ENCODE measurements around the gene KCNV2. TPM values are rescaled to one million over a fixed set of nuclear protein-coding genes. Genes with fewer than 3 reads are reported as not detected.
"Not testable (repeated sequence)": the region's sequence is repeated elsewhere in the genome, so short reads cannot be mapped to it uniquely, and the experiment has no call there.

The KCNV2 gene
- total and polyA plus RNA-seq, 5 donors from 2014 or later: not detected

DNA sequence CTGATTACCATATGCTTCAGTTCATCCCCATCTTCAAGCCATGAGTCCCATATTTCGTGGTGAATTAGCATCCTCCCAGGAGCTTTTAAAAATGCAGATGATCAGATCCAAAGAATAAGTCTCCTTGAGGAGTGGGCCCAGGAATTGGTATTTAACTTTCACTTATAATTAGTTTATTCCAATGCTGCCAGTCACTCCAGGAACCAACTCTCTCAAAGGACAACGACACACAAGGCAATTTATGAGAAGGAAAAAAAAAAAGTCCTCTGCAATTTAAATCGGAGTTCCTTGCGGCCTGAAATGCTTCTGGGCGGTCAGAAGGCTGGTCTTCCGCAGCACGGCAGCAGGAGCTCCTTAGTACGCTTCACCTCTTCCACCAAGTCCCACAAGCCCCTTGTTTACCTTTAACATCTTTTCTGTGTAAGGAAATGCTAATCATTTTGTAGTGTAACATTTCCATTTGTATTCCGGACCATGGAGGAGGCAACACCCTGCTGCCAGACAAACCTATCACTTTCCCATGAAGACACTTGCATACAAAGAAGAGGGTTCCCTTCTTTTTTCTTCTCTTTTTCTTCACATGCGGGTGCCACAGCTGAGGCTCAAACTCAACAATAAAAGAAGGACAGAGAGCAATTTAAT, 16.3 kb upstream of the KCNV2 start:
- H3K36me3 Mint-ChIP-seq: no peaks in the 10 kb centered on the region
- DNase-seq (no peak), ATAC-seq (ENCODE audit: low read depth in 2 of 2) (no peak)
- H3K36me3 ChIP-seq (ENCODE audit: control insufficient read depth, insufficient read depth, low read length): no peaks in the 10 kb centered on the region
- H3K4me1 Mint-ChIP-seq: no peaks in the 10 kb centered on the region
- H3K27me3 ChIP-seq (ENCODE audit: control insufficient read depth, insufficient read depth, low read length): no peaks in the 10 kb centered on the region
- H3K27ac ChIP-seq (ENCODE audit: insufficient read depth, low read length, poor library complexity, severe bottlenecking): no peak overlapping the region
- H3K27ac Mint-ChIP-seq: no peak overlapping the region
- H3K4me3 Mint-ChIP-seq: no peak overlapping the region
- H3K9me3 Mint-ChIP-seq: no peaks in the 10 kb centered on the region
- H3K9me3 ChIP-seq (ENCODE audit: control insufficient read depth in 2 of 2, low read length in 2 of 2): no peaks in the 10 kb centered on the region
- no peak overlapping the region for H3K4me3 ChIP-seq (ENCODE audit: low read depth, low read length)
- H3K4me1 ChIP-seq (ENCODE audit: control insufficient read depth, insufficient read depth, low read length, poor library complexity, severe bottlenecking): no peaks in the 10 kb centered on the region
- no peaks in the 10 kb centered on the region for H3K27me3 Mint-ChIP-seq

DNA sequence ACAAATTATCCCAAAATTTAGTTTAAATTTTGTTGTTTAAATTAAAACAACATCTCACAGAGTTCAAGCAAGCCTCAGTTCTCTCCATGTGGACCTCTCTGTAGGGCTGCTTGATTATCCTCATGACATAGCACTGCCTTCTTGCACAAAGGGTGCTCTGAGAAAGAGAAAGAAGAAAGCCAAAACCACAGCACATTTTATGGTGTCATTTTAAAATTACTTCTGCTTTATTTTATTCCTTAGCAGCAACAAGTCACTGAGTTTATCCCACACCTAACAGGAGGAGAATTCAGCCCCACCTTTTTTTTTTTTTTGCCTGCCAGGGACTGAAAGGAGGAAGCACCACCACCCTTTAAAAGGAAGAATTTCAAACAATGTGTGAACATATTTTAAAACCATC, 12.8 kb upstream of the KCNV2 start:
- DNase-seq (no peak), ATAC-seq (ENCODE audit: low read depth in 2 of 2) (no peak)
- no peak overlapping the region for H3K4me3 Mint-ChIP-seq
- H3K27ac ChIP-seq (ENCODE audit: insufficient read depth, low read length, poor library complexity, severe bottlenecking): no peak overlapping the region
- H3K27ac Mint-ChIP-seq: no peak overlapping the region
- no peaks in the 10 kb centered on the region for H3K27me3 Mint-ChIP-seq
- H3K4me1 Mint-ChIP-seq: no peaks in the 10 kb centered on the region
- H3K36me3 ChIP-seq (ENCODE audit: control insufficient read depth, insufficient read depth, low read length): no peaks in the 10 kb centered on the region
- H3K4me3 ChIP-seq (ENCODE audit: low read depth, low read length): no peak overlapping the region
- H3K4me1 ChIP-seq (ENCODE audit: control insufficient read depth, insufficient read depth, low read length, poor library complexity, severe bottlenecking): no peaks in the 10 kb centered on the region
- no peaks in the 10 kb centered on the region for H3K27me3 ChIP-seq (ENCODE audit: control insufficient read depth, insufficient read depth, low read length)
- H3K36me3 Mint-ChIP-seq: no peaks in the 10 kb centered on the region
- no peaks in the 10 kb centered on the region for H3K9me3 ChIP-seq (ENCODE audit: control insufficient read depth in 2 of 2, low read length in 2 of 2)
- H3K9me3 Mint-ChIP-seq: peaks cover 0 to 7% (median 0%) of the 10 kb centered on the region in 7 donors

DNA sequence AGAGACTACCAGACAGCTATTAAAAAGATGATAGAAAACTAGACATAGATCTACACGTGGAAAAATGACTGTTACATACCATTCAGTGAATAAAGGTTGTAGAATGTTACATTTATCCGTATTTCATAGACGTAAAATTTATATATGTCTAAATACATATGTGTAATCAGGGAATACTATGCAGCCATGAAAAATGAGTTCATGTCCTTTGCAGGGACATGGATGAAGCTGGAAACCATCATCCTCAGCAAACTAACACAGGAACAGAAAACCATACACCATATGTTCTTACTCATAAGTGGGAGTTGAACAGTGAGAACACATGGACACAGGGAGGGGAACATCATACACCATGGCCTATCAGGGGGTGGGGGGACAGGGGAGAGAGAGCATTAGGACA, 10.1 kb upstream of the KCNV2 start:
- not testable (repeated sequence) for H3K4me1 ChIP-seq (ENCODE audit: control insufficient read depth, insufficient read depth, low read length, poor library complexity, severe bottlenecking); H3K9me3 ChIP-seq (ENCODE audit: control insufficient read depth in 2 of 2, low read length in 2 of 2); H3K27ac ChIP-seq (ENCODE audit: insufficient read depth, low read length, poor library complexity, severe bottlenecking); DNase-seq; H3K4me3 ChIP-seq (ENCODE audit: low read depth, low read length); H3K9me3 Mint-ChIP-seq; H3K27me3 Mint-ChIP-seq; H3K27ac Mint-ChIP-seq; H3K4me1 Mint-ChIP-seq; ATAC-seq (ENCODE audit: low read depth in 2 of 2); H3K27me3 ChIP-seq (ENCODE audit: control insufficient read depth, insufficient read depth, low read length); H3K36me3 ChIP-seq (ENCODE audit: control insufficient read depth, insufficient read depth, low read length); H3K36me3 Mint-ChIP-seq; H3K4me3 Mint-ChIP-seq

DNA sequence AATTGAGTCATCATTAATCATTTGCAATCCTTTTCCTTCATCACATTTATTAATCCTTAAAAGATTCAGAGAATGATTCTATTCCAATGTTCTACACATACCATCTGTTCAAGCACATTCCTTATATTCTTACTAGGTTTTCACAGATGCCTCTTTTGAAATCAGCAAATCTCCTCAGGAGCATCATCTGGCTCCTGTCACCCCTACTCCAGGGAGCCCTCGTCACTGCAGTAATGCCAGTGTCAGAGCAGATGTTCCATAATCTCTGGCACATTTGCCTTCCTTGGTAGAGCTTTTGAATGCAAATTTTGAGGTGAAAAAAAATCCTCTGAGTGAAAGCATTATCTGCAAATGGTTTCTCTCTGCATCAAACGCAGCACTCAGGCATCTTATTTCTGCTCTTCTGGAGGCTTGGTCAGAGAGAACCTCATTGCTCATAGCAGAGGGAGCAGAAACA, 7.6 kb upstream of the KCNV2 start:
- no peak overlapping the region for H3K27ac Mint-ChIP-seq

DNA sequence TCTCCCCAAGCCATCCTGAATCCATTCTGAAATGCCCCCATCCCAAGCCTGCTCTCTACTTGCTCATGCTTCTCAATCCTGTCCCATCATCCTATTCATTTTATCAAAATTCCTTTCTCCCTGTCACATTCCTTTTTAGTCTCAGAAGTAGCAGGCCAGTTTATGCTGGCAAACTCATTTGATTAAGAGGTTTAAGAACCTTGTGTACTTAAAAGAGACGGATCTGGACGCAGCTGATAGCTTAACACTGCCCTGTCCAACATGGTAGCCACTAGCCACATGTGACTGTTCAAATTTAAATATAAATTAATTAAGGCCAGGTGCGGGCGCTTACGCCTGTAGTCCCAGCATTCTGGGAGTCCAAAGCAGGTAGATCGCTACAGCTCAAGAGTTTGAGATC, 5.6 kb upstream of the KCNV2 start:
- no peaks in the 10 kb centered on the region for H3K4me1 Mint-ChIP-seq
- no peak for DNase-seq
- Histone ChIP-seq H3K27ac (ENCODE audit: insufficient read depth, low read length, poor library complexity, severe bottlenecking) (no peak overlapping the region), H3K9me3 (ENCODE audit: control insufficient read depth in 2 of 2, low read length in 2 of 2) (no peaks in the 10 kb centered on the region), H3K27me3 (ENCODE audit: control insufficient read depth, insufficient read depth, low read length) (no peaks in the 10 kb centered on the region), H3K4me3 (ENCODE audit: low read depth, low read length) (no peak overlapping the region), H3K36me3 (ENCODE audit: control insufficient read depth, insufficient read depth, low read length) (no peaks in the 10 kb centered on the region), H3K4me1 (ENCODE audit: control insufficient read depth, insufficient read depth, low read length, poor library complexity, severe bottlenecking) (no peaks in the 10 kb centered on the region)
- H3K27ac Mint-ChIP-seq: no peak overlapping the region
- H3K4me3 Mint-ChIP-seq: no peak overlapping the region
- no peaks in the 10 kb centered on the region for H3K36me3 Mint-ChIP-seq
- H3K9me3 Mint-ChIP-seq: peaks cover 0 to 7% (median 3%) of the 10 kb centered on the region in 7 donors
- ATAC-seq (ENCODE audit: low read depth in 2 of 2): no peak
- no peaks in the 10 kb centered on the region for H3K27me3 Mint-ChIP-seq

More for the DNA sequence above, 7.6 kb upstream of the KCNV2 start:
- DNase-seq (no peak), ATAC-seq (ENCODE audit: low read depth in 2 of 2) (no peak)
- Mint-ChIP-seq H3K4me3 (no peak overlapping the region), H3K27me3 (no peaks in the 10 kb centered on the region), H3K36me3 (no peaks in the 10 kb centered on the region), H3K9me3 (peaks cover 0 to 7% (median 3%) of the 10 kb centered on the region in 7 donors), H3K4me1 (no peaks in the 10 kb centered on the region)
- Histone ChIP-seq H3K9me3 (ENCODE audit: control insufficient read depth in 2 of 2, low read length in 2 of 2) (no peaks in the 10 kb centered on the region), H3K27me3 (ENCODE audit: control insufficient read depth, insufficient read depth, low read length) (no peaks in the 10 kb centered on the region), H3K4me1 (ENCODE audit: control insufficient read depth, insufficient read depth, low read length, poor library complexity, severe bottlenecking) (no peaks in the 10 kb centered on the region), H3K27ac (ENCODE audit: insufficient read depth, low read length, poor library complexity, severe bottlenecking) (no peak overlapping the region), H3K36me3 (ENCODE audit: control insufficient read depth, insufficient read depth, low read length) (no peaks in the 10 kb centered on the region), H3K4me3 (ENCODE audit: low read depth, low read length) (no peak overlapping the region)

DNA sequence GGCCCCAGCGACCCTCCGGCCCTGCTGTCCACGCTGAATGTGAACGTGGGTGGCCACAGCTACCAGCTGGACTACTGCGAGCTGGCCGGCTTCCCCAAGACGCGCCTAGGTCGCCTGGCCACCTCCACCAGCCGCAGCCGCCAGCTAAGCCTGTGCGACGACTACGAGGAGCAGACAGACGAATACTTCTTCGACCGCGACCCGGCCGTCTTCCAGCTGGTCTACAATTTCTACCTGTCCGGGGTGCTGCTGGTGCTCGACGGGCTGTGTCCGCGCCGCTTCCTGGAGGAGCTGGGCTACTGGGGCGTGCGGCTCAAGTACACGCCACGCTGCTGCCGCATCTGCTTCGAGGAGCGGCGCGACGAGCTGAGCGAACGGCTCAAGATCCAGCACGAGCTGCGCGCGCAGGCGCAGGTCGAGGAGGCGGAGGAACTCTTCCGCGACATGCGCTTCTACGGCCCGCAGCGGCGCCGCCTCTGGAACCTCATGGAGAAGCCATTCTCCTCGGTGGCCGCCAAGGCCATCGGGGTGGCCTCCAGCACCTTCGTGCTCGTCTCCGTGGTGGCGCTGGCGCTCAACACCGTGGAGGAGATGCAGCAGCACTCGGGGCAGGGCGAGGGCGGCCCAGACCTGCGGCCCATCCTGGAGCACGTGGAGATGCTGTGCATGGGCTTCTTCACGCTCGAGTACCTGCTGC, 839 bp downstream of the KCNV2 start:
- Histone ChIP-seq H3K27me3 (ENCODE audit: control insufficient read depth, insufficient read depth, low read length) (no peaks in the 10 kb centered on the region), H3K4me1 (ENCODE audit: control insufficient read depth, insufficient read depth, low read length, poor library complexity, severe bottlenecking) (no peaks in the 10 kb centered on the region), H3K9me3 (ENCODE audit: control insufficient read depth in 2 of 2, low read length in 2 of 2) (no peaks in the 10 kb centered on the region), H3K27ac (ENCODE audit: insufficient read depth, low read length, poor library complexity, severe bottlenecking) (no peak overlapping the region), H3K36me3 (ENCODE audit: control insufficient read depth, insufficient read depth, low read length) (no peaks in the 10 kb centered on the region), H3K4me3 (ENCODE audit: low read depth, low read length) (no peak overlapping the region)
- Mint-ChIP-seq H3K27me3 (no peaks in the 10 kb centered on the region), H3K27ac (no peak overlapping the region), H3K36me3 (peaks cover 9% of the 10 kb centered on the region), H3K4me1 (no peaks in the 10 kb centered on the region), H3K9me3 (peaks cover 0 to 4% (median 2%) of the 10 kb centered on the region in 7 donors), H3K4me3 (no peak overlapping the region)
- DNase-seq (no peak), ATAC-seq (ENCODE audit: low read depth in 2 of 2) (no peak)

DNA sequence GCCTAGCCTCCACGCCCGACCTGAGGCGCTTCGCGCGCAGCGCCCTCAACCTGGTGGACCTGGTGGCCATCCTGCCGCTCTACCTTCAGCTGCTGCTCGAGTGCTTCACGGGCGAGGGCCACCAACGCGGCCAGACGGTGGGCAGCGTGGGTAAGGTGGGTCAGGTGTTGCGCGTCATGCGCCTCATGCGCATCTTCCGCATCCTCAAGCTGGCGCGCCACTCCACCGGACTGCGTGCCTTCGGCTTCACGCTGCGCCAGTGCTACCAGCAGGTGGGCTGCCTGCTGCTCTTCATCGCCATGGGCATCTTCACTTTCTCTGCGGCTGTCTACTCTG, 1.4 kb downstream of the KCNV2 start:
- Mint-ChIP-seq H3K27me3 (no peaks in the 10 kb centered on the region), H3K9me3 (peaks cover 0 to 4% (median 2%) of the 10 kb centered on the region in 7 donors), H3K4me1 (no peaks in the 10 kb centered on the region), H3K36me3 (peaks cover 9% of the 10 kb centered on the region), H3K27ac (no peak overlapping the region), H3K4me3 (no peak overlapping the region)
- no peaks in the 10 kb centered on the region for H3K4me1 ChIP-seq (ENCODE audit: control insufficient read depth, insufficient read depth, low read length, poor library complexity, severe bottlenecking)
- no peaks in the 10 kb centered on the region for H3K36me3 ChIP-seq (ENCODE audit: control insufficient read depth, insufficient read depth, low read length)
- H3K27me3 ChIP-seq (ENCODE audit: control insufficient read depth, insufficient read depth, low read length): no peaks in the 10 kb centered on the region
- H3K27ac ChIP-seq (ENCODE audit: insufficient read depth, low read length, poor library complexity, severe bottlenecking): no peak overlapping the region
- ATAC-seq (ENCODE audit: low read depth in 2 of 2) (no peak), DNase-seq (no peak)
- H3K4me3 ChIP-seq (ENCODE audit: low read depth, low read length): no peak overlapping the region
- H3K9me3 ChIP-seq (ENCODE audit: control insufficient read depth in 2 of 2, low read length in 2 of 2): no peaks in the 10 kb centered on the region

DNA sequence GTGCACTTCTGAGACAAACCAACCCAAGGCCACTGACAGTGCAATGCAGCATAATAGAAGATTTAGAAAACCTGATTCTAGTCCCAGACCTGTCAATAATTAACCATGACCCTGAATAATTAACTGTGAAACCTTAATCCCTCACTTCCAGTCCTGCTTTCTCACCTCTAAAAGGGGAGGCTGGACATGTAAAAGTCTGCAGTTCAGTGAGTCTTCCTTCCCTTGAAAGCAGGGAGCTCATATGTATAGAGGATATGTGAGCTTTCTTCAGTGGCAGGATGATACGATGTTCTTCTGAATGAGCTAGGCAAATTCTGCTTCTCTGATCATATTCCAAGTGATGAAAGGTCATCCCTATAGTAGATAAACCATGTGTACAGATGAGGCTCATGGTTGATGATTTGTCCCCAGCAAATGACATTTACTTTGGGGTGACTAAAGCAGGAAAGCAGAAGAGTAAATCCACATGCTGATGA, 2.9 kb downstream of the KCNV2 start:
- H3K27me3 Mint-ChIP-seq: no peaks in the 10 kb centered on the region
- peaks cover 0 to 4% (median 0%) of the 10 kb centered on the region in 7 donors for H3K9me3 Mint-ChIP-seq
- peaks cover 9% of the 10 kb centered on the region for H3K36me3 Mint-ChIP-seq
- Histone ChIP-seq H3K9me3 (ENCODE audit: control insufficient read depth in 2 of 2, low read length in 2 of 2) (no peaks in the 10 kb centered on the region), H3K36me3 (ENCODE audit: control insufficient read depth, insufficient read depth, low read length) (no peaks in the 10 kb centered on the region), H3K27me3 (ENCODE audit: control insufficient read depth, insufficient read depth, low read length) (no peaks in the 10 kb centered on the region), H3K4me3 (ENCODE audit: low read depth, low read length) (no peak overlapping the region), H3K27ac (ENCODE audit: insufficient read depth, low read length, poor library complexity, severe bottlenecking) (no peak overlapping the region), H3K4me1 (ENCODE audit: control insufficient read depth, insufficient read depth, low read length, poor library complexity, severe bottlenecking) (no peaks in the 10 kb centered on the region)
- no peak overlapping the region for H3K27ac Mint-ChIP-seq
- H3K4me3 Mint-ChIP-seq: no peak overlapping the region
- no peak for ATAC-seq (ENCODE audit: low read depth in 2 of 2)
- DNase-seq: no peak
- H3K4me1 Mint-ChIP-seq: no peaks in the 10 kb centered on the region

All from CD4-positive, CD25-positive, alpha-beta regulatory T cell (primary cell).